HG03139 (cell line): ENCODE measurements around the gene ZSWIM7.
"Not testable (repeated sequence)": the region's sequence is repeated elsewhere in the genome, so short reads cannot be mapped to it uniquely, and the experiment has no call there.

Experiments
- ATAC-seq: cut with Tn5 transposase; IDR thresholded peaks from one replicate; pipeline ENCODE4 v1.9.1; 2021; ENCODE audit not compliant: unreplicated experiment

The ZSWIM7 gene

DNA sequence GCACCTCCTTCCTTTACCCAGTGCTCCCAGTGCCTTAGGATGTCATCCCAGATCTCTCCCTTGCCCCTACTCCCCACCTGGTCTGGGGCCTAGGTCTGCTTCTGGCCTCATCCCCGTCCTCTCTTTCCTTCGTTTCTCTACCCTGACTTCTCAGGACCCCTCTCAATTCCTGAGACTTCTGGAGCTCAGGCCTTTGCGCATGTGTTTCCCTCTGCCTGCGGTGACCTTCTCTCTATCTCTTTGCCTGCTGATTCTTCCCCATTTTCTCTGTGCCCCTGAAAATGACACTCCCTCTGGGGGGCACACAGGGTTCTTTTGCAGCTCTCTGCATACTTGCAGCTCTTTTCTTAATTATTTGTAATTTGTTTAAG is 41.0 kb downstream of the ZSWIM7 start:
- ATAC-seq: no peak

DNA sequence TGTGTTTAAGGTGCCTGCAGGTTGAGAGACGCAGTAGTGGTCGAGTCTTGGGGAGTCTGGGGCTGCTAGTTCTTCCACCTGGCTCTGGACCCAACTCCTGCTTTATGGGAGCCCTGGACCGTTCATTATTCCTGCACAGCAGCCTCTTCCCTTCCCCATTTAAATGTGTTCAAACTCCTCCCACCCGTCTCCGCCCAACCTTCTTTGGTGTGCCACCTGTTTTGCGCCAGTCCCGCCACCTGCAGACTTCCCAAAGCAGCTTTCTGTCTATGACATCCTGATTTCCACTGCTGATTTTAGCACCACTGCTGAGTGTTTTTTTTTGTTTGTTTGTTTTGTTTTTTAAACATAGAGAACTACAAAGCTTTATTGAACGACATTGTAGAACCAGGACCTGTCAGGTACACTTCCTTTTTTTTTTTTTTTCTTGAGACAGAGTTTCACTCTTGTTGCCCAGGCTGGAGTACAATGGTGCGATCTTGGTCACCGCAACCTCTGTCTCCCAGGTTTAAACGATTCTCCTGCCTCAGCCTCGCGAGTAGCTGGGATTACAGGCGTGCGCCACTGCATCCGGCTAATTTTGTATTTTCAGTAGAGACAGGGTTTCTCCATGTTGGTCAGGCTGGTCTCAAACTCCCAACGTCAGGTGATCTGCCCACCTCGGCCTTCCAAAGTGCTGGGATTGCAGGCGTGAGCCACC is 41.7 kb downstream of the ZSWIM7 start:
- no peak for ATAC-seq

DNA sequence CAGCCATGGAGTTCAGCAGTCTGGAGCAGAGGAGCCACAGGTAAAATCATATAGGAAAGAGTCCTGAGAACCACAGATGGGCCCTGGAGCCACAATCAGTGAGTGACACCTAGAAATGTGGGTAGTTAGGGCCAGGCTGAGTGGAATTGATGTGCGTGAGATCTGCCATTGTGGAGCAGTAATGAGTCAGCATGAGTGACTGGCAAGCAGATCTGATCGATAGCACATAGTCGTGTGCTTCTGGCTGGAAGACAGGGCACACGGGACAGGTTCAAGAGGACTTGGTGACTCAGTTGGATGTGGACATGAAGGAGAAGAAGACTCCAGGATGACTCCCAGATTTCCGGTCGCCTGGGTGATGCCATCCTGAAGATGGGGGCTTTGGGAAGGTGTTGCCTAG is 42.3 kb downstream of the ZSWIM7 start:
- no peak for ATAC-seq

DNA sequence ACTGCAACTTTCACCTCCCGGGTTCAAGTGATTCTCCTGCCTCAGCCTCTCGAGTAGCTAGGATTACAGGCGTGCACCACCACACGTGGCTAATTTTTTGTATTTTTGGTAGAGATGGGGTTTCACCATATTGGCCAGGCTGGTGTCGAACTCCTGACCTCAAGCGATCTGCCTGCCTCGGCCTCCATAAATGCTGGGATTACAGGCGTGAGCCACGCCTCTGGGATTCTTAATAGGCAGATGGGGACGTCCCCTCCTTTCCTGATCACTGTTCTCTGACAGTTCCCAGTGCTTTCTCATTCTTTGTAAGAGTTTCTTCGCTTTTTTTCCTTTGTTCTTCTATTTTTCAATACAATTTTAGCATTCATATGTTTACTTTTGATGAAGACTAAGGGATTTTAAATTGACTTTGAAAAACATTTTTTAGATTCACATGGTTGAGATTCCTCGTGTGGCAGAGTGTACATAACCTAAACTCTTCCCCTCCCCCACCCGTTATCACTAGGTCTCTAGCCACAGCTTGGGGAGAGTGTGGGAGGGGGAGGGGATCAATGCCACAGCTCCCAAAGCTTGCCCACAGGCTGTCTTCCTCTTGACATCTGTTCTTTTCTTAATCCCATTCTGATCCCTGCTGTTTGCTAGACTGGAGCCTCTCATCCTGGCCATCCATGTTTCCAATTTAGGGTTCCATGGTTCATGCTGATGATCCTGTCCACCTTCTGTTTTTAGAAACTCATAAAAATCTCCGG is 43.5 kb downstream of the ZSWIM7 start:
- ATAC-seq: no peak

DNA sequence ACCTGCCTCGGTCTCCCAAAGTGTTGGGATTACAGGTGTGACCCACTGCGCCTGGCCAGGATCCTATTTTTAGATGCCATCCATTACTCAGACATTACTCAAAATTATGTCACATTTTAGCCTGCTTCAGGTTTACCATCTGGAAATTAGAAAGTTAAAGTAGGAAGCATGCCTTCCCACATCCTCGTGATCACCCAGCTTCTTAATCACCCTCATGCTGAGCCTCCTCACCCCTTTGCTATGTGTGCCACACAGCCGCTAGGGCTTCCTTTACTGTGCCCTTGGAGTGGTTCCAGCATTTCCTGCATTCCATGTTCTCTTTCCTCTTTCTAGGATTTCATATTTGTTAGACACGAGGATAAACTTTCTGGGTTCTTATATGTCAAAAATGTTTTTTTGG is 45.3 kb downstream of the ZSWIM7 start:
- ATAC-seq: no peak

DNA sequence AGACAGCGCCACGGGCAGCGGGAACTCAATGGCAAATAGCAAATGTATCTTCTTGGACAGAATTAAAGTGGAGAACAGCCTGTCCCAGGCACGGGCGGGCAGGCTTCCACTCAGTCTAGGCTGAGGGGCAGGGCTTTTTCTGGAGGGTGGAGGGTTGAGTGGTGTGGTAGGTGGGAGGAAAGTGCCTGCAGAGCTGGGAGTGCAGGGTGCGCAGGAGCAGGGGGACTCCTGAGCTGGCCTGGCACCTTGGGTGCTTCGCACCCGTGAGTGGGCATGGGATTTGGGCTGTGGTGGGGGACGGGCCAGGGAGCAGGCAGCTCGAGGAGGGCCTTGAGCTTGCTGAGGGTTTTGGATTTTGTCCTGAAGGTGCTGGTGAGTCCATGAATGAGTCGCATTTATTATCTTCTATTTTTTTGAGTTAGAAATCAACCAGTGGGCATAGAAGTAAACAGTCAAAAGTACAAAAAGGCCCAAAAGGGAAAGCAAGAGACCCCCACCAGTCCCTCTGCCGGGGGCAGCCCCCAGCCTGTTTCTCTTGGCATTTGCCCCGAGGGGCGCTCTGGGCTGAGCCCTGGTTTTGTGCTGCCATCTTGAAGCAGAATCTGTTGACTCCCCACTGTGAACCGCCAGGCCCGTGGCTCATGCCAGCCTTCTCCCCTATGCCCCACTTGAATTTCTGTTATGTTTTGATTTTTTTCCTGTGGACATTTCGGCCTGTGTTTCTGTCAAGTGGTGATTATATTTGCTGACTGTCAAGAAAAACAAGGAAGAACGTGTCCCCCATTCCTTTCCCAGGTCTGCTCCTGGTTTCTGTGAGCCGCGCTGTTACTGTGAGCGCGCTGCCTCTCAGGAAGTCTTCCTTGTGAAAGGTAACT is 46.4 kb downstream of the ZSWIM7 start:
- ATAC-seq: no peak

DNA sequence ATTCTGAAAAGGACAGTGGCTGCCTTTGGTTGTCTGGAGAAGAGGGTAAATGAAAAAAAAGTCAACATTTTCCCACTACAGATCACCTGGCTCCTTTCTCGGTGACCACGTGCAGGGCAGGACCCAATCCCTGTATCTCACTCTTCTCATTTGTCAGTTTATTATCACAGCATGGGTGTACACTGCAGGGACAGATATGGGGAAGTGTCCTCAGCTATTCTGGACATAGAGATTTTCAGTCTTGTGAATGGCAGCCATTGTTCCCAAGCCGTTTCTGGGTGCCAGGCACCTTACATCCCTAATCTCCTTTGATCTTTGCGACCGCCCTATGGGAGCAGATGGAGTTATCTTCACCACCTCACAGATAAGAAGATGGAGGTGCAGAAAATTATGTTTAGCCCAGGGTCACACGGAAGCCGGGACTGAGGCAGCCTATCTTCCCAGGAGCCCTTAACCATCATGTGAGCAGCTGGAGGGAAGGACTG is 47.4 kb downstream of the ZSWIM7 start:
- ATAC-seq: no peak

DNA sequence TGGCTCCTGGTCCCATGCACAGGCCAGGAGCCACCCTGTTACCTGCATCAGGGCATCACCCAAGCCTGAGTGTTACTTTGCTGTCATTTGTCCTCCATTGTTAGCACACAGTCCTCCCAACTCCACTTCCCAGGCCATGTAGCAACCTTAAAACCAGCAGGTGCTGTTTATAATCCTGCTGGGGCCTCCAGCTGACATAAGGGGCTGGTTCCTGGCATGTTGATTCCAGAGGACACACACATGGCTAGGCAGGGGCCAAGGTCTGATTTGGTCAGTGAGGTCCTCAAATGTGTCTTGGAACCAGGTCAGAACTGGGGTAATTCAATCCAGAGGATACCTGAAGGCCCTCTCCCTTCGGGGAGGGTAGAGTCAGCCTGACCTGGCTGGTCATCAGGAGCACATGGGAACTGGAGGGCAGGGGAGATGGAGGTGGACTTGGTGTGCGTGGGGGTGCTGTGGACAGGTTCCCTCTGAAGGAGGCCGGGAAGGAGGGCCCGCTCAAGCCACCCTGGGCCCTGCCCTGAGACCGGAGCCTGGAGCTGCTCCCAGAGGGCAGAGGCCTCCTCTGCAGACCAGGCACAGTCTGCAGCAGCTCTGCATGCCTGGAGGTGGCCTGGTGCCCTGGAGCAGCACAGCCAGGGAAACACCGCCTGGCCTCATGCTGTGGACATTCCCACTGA is 48.0 kb downstream of the ZSWIM7 start:
- no peak for ATAC-seq

DNA sequence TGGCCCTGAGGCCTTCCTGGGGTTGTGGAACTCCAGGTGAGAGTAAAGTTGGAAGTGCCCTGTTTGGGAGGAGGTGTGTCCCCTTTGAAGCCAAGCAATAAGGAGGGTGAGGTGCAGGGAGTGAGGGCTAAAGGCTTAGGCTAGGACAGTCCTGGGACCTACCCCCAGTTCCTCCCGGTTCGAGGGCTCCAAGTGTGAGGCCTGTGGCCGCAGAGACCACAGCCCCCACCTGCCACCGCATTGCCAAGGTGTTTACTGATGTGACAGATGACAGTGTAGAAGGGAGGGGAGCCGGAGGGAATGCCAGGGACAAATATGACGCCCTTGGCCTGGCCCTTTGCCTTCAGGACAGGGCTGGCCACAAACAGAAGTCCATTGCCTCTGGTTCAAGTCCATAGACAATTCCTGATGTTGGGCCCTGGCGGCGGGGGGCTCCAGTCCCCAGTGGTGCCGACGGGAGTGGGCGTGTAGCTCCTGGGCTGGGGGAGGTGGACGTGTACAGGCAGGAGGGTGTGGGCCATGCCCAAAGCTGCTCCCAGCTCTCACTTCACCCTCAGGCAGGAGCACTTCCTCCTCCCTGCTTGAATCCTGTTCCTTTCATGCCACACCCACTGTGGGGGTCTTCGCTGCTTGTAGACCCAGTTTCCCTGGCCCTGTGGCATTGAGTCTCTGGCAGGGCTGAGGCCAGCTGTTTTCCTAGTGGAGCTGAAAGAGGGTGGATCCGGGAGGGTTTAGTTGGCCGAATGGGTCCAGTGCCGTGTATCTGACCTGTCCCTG is 51.3 kb downstream of the ZSWIM7 start:
- ATAC-seq: no peak

DNA sequence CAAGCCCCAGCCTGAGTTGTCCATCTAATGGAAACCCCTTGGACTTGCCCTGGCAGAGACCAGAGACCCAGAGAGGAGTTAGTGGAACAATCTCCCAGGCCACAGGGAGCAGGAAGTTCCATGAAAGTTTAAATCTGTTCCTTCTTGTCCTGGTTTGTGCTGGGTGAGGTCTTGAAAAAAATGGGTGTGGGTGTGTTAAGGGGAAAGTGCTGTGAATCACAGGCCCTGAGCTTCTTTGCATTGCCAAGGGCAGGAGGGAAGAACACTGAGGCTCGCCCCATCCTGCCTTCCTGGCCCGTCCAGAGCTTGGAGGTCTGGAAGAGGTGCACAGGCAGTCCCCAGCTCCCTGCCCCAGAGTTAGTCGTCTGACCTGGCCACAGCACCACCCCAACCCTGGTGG is 52.2 kb downstream of the ZSWIM7 start:
- no peak for ATAC-seq

DNA sequence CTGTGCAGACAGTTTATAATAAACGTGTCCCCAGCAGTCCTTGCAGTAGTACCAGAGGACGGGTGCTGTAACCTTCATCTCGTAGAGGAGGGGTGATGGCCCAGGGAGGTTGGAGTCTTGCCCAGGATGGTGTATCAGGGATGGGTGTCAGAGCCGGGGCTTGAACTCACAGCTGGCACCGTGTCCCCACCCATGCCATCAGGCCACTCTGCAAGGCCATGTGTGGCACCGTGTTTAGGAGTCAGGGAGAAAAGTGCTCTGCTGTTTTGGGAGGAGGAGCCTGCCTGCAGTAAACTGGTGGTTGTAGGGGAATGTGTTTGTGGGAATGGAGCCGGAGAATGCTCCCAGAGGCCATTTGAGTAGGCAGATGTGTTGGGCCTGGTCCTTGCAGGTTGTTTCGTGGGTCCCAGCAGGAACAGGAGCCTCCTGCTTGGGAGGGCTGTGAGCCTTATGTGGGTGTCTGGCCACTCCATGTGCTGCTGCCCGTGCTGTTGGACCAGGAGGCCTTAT is 52.8 kb downstream of the ZSWIM7 start:
- ATAC-seq: no peak

DNA sequence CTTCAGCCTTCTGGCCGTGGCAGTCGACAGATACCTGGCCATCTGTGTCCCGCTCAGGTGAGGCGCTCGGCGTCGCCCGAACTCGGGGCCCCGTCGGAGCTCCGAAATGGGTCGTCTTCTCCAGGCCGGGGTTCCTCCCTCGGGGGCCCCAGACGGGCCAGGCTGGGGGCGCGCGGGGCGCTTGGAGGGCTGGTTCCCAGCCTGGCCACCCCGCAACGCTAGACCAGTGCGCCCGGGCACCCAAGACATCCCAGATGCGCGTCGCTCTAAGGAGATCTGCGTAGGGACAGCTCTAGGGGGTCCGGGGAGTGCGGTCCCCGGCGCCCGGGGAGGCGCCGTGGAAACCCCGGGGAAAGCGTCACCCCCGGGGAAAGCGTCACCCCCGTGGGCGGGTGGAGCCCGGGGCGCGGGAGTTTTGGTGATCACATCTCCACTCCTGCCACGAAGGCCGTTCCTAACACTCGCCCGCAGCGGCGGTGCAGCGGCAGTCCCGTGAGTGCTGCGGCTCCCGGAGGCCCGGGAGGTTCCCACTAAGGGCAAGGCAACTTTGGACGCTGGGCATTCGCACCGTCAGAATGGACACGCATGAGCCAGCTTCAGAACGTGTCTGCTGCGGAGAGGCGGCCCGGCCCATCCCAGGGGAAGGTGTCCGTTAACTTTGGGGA is 53.8 kb downstream of the ZSWIM7 start:
- no peak for ATAC-seq

DNA sequence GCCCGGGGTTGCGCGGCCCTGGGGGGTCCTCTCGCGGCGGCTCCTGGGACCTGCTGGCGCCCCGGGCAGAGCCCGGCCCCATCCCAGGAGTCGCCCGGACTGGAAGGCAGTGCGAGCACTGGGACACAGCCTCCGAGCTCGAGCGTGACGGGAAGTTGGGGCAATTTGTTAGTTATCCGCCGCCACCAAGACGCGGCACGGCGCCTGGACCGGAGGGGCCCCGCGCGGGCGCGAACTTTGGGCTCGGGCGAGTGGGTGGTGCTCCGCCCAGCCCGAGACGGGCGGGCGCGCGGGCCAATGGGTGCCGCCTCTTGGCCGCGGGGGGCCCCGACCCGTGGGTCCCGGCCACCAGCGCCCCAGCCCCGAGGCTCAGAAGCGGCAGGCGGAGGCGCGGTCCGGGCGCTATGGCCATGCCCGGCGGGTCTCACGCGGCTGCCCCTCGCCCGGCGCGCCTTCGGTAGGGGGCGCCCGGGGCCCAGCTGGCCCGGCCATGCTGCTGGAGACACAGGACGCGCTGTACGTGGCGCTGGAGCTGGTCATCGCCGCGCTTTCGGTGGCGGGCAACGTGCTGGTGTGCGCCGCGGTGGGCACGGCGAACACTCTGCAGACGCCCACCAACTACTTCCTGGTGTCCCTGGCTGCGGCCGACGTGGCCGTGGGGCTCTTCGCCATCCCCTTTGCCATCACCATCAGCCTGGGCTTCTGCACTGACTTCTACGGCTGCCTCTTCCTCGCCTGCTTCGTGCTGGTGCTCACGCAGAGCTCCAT is 54.6 kb downstream of the ZSWIM7 start, which contains the start of gene ADORA2B:
ADORA2B (plus strand) TSS at position 372 of the 768 bp plus-strand sequence; CDS start at position 491, 119 bp downstream.
- ATAC-seq: no peak

DNA sequence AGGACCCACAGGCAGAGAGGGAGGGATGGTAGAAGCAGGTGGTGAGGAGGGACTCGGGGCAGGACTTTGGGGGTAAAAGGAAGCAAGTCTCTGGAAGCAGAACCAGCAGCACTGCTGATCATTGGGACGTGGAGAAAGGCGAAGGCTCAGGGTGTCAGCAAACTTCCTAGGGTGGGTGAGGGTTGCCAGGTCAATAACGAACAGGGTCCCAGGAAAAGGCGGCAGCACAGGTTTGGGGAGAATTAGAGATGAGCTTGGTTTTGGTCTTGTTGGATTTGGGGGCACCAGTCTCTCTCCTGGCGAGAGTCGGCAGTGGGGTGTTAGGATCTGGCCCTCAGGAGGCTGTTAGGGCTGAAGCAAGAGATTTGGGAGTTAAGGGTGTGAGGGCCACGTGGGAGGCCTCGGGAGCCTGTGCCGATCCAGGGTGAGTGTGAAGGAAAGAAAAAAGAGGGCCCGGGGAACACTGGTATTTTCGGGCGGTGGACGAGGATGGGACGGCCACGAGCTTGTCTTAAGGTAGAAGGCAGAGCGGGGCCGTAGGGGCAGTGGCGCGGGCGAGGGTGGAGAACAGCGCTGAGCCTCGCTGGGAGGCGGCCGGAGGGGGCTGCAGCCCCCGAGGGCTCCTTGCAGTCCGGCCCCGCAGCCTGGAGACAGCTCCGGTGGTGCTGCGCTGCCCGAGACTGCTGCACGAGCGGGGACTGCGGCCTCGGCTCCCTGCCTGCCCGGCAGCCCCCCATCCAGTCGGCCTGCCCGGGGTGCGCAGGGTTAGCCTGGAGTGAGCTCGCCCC is 55.3 kb downstream of the ZSWIM7 start:
- no peak for ATAC-seq

DNA sequence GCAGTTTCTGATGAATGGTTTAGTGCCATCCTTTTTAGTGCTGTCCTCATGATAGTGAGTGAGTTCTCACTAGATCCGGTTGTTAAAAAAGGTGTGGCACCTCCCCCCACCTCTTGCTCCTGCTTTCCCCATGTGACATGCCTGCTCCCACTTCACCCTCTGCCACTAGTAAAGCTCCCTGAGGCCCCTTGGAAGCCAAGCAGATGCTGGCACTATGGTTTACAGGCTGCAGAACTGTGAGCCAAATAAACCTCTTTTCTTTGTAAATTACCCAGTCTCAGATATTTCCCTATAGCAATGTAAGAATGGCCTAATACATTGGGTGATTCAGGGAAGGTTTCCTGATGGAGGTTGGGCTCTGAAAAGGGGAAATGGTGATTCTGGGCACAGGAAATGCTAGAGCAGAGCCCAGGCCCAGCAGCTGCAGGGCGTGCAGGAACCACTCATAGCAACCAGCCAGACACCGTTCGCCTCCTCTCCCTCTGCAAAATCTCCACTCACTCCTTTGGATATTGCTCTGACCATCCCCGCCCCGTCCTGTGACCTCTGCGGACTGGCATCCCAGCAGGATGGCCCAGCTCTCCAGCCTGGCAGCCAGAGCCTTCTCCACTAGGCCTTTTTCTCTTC is 57.2 kb downstream of the ZSWIM7 start:
- no peak for ATAC-seq

DNA sequence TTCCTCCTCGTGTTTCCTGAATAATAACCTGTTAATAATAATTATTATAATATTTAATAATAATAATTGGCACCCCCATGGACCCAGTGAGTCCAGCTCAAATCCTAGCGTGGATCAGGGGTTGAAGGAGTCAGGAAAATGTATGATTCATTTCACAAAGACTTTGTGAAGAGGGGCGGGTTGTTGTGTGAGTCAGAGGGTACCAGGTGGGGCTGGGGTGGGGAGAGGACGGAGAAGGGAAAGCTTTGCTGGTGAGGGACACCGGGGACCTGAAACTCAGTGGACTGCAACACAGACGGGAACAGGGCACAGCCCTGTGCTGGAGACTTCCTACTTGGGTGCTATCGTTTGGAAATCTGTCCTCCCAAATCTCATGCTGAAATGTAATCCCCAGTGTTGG is 57.7 kb downstream of the ZSWIM7 start:
- ATAC-seq: no peak

DNA sequence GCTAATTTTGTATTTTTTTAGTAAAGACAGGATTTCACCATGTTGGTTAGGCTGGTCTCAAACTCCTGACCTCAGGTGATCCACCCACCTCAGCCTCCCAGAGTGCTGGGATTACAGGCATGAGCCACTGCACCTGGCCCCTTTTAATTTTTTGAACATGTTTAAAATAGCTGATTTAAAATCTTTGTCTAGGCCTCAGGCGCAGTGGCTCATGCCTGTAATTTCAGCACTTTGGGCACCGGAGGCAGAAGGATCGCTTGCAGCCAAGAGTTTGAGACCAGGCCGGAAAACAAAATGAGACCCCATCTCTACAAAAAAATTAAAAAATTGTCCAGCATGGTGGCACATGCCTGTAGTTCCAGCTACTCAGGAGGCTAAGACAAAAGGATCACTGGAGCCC is 63.0 kb downstream of the ZSWIM7 start:
- not testable (repeated sequence) for ATAC-seq
